NCI-H774 (cell line): ENCODE measurements around the gene HLA-DMB.

ENCODE experiments used
- DNase-seq: peaks from one replicate; lab custom pipeline; 2025; lab: John Stamatoyannopoulos, UW

HLA-DMB gene

GRCh38 chr6:32906539-32906938 lies 34.3 kb downstream of the HLA-DMB start:
- DNase-seq: no peak

- DNase-seq: no peak
These were observed 35.8 kb downstream of the HLA-DMB start for GRCh38 chr6:32905078-32905477.

GRCh38 chr6:32903952-32904351 lies 36.9 kb downstream of the HLA-DMB start:
- no peak for DNase-seq

GRCh38 chr6:32895006-32895345 lies 45.9 kb downstream of the HLA-DMB start:
- no peak for DNase-seq

GRCh38 chr6:32894085-32895005 lies 46.5 kb downstream of the HLA-DMB start:
- DNase-seq: peak; percentile 96

GRCh38 chr6:32890831-32891230 lies 50.0 kb downstream of the HLA-DMB start:
- DNase-seq: no peak

- DNase-seq: no peak
These were observed 51.3 kb downstream of the HLA-DMB start for GRCh38 chr6:32889533-32889932.

GRCh38 chr6:32888576-32888975 lies 52.3 kb downstream of the HLA-DMB start:
- DNase-seq: no peak

GRCh38 chr6:32887616-32888015 lies 53.2 kb downstream of the HLA-DMB start:
- no peak for DNase-seq

- no peak for DNase-seq
These were observed 54.0 kb downstream of the HLA-DMB start for GRCh38 chr6:32886681-32887383.

GRCh38 chr6:32885698-32886286 lies 55.0 kb downstream of the HLA-DMB start:
- peak; percentile 45 for DNase-seq
